GM19025 (cell line): ENCODE measurements around the gene PANX3.
"Not testable (repeated sequence)": the region's sequence is repeated elsewhere in the genome, so short reads cannot be mapped to it uniquely, and the experiment has no call there.

ENCODE experiments used
- ATAC-seq: cut with Tn5 transposase; IDR thresholded peaks from one replicate; pipeline ENCODE4 v1.9.1; 2021; ENCODE audit warnings: mild to moderate bottlenecking, low read depth, moderate library complexity; ENCODE audit not compliant: unreplicated experiment

Gene PANX3

GRCh38 chr11:124611064-124611463, at the start of gene PANX3:
TSS of gene PANX3 (plus strand) at chr11:124611428. CDS start at chr11:124611557, 129 bp downstream.
- ATAC-seq = no peak

GRCh38 chr11:124569697-124570096, 41.5 kb upstream of the PANX3 start, which contains the start of gene OR8A1:
TSS of gene OR8A1 (plus strand) at chr11:124569997. CDS start at chr11:124570120, 123 bp downstream.
- no peak for ATAC-seq

- ATAC-seq = no peak
Measured at GRCh38 chr11:124570160-124570559, 41.1 kb upstream of the PANX3 start.

GRCh38 chr11:124577716-124578427, 33.4 kb upstream of the PANX3 start:
- no peak for ATAC-seq

GRCh38 chr11:124578761-124579160, 32.5 kb upstream of the PANX3 start:
- no peak for ATAC-seq

GRCh38 chr11:124581817-124582216, 29.4 kb upstream of the PANX3 start:
- no peak for ATAC-seq

- ATAC-seq = no peak
Measured at GRCh38 chr11:124582565-124582964, 28.7 kb upstream of the PANX3 start.

- ATAC-seq = no peak
Measured at GRCh38 chr11:124583781-124584180, 27.4 kb upstream of the PANX3 start.

- ATAC-seq = no peak
Measured at GRCh38 chr11:124584681-124585372, 26.4 kb upstream of the PANX3 start.

GRCh38 chr11:124586238-124586860, 24.9 kb upstream of the PANX3 start:
- ATAC-seq = no peak

GRCh38 chr11:124591430-124591829, 19.8 kb upstream of the PANX3 start:
- ATAC-seq = no peak

- no peak for ATAC-seq
Measured at GRCh38 chr11:124592627-124593026, 18.6 kb upstream of the PANX3 start.

- no peak for ATAC-seq
Measured at GRCh38 chr11:124595302-124595701, 15.9 kb upstream of the PANX3 start.

- no peak for ATAC-seq
Measured at GRCh38 chr11:124597626-124598025, 13.6 kb upstream of the PANX3 start.

- no peak for ATAC-seq
Measured at GRCh38 chr11:124600621-124601320, 10.5 kb upstream of the PANX3 start.

GRCh38 chr11:124602193-124602592, 9.0 kb upstream of the PANX3 start:
- no peak for ATAC-seq

- ATAC-seq = not testable (repeated sequence)
Measured at GRCh38 chr11:124602723-124603122, 8.5 kb upstream of the PANX3 start.

- ATAC-seq = no peak
Measured at GRCh38 chr11:124605719-124606118, 5.5 kb upstream of the PANX3 start.

- ATAC-seq = no peak
Measured at GRCh38 chr11:124608147-124608546, 3.1 kb upstream of the PANX3 start.

- ATAC-seq = no peak
Measured at GRCh38 chr11:124610295-124610694, 933 bp upstream of the PANX3 start.

- ATAC-seq = no peak
Measured at GRCh38 chr11:124612045-124612444, 817 bp downstream of the PANX3 start.
